Measurements from ENCODE around the gene BIRC2. TPM values are rescaled to one million over a fixed set of nuclear protein-coding genes. Genes with fewer than 3 reads are reported as not detected.
A peak's percentile ranks its signal among the peaks of the same experiment; 100 is the strongest.

BIRC2 gene
- total RNA-seq, 1 experiment from 2014 or later, result 32.0 TPM

DNA sequence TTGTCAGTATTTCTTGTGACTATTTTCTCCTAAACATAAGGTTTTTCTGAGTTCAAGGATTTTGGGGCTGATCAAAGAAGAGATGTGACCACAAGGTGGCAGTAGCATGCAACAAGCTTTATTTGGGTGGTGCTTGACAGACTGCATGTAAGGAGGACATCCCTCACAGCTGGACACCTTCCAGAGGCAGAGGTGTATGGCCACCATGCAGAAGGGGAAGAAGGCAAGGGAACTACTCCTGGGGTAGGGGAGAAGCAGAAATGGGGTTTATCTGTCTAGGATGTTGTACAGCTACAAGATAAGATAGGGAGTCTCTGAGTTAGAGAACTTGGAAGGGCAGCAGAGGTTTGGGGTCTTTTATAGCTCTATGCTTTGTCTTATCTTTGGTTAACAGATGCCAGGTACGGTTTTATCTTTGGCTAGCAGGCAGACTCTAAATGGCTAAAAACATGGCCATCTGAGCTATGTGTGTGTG is 5.1 kb upstream of the BIRC2 start:
- BruUV-seq (replicated peaks), result no TSS peak
- TF ChIP-seq EZH2 (IDR thresholded peaks at IDR 0.05; ENCODE audit: borderline replicate concordance, low read depth, low read length, poor library complexity, severe bottlenecking), result no peak
- TF ChIP-seq CTCF (conservative IDR thresholded peaks at IDR 0.05; ENCODE audit: low read depth, low read length), result peak; percentile 94
- intact Hi-C loops (cut with micrococcal nuclease; ENCODE audit: unreplicated experiment), result loop anchor here (1.0 to 5.0 kb wide), 3 partner anchors 153 to 325 kb away; no protein-coding TSS in a partner anchor
- no peaks in the 10 kb centered on the region for H3K36me3 ChIP-seq (ENCODE audit: insufficient read depth, low read length, poor library complexity, severe bottlenecking)
- H3K9me3 ChIP-seq (ENCODE audit: low read depth, low read length, poor library complexity, severe bottlenecking), result no peaks in the 10 kb centered on the region
- no peak overlapping the region for H3K4me3 ChIP-seq (ENCODE audit: low read depth, low read length, poor library complexity, severe bottlenecking)
- POLR2A ChIA-PET (ENCODE audit: low non-redundant PET), result interaction anchor here (0.6 kb wide), 1 partner anchor 281 kb away, joined by 7 read pairs; no protein-coding TSS in a partner anchor
- peak; percentile 91 for DNase-seq (ENCODE audit: low spot score)
- no peaks in the 10 kb centered on the region for H3K4me1 ChIP-seq (ENCODE audit: insufficient read depth, low read length, poor library complexity, severe bottlenecking)
- H3K27ac ChIP-seq (ENCODE audit: low read depth, low read length, poor library complexity, severe bottlenecking), result no peak overlapping the region
- no peaks in the 10 kb centered on the region for H3K27me3 ChIP-seq (replicated peaks; ENCODE audit: insufficient read depth, low read depth, low read length, poor library complexity)
- CTCF ChIA-PET, result interaction anchor here (0.6 to 1.7 kb wide), 8 partner anchors 10 to 325 kb away, joined by 3 to 17 read pairs (median 4); no protein-coding TSS in a partner anchor

DNA sequence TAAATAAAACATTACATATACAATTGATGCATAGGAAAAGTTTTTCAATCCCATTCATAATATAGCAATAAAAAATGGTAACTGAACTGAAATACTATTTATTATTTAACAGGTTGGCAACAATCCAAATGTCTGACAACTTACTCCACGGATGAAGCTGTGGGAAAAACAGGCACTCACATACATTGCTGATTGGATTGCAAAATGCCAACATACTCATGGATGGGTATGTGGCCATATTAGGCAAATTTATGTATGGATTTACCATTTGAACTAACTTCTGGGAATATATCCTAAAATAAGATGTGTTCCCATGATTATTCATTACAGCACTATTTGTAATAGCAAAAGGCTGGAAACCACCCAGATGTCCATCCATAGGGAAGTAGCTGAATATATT is 3.2 kb upstream of the BIRC2 start:
- Histone ChIP-seq H3K4me3 (ENCODE audit: low read depth, low read length, poor library complexity, severe bottlenecking) (no peak overlapping the region), H3K4me1 (ENCODE audit: insufficient read depth, low read length, poor library complexity, severe bottlenecking) (peaks cover 7% of the 10 kb centered on the region), H3K27me3 (replicated peaks; ENCODE audit: insufficient read depth, low read depth, low read length, poor library complexity) (no peaks in the 10 kb centered on the region), H3K36me3 (ENCODE audit: insufficient read depth, low read length, poor library complexity, severe bottlenecking) (no peaks in the 10 kb centered on the region), H3K27ac (ENCODE audit: low read depth, low read length, poor library complexity, severe bottlenecking) (no peak overlapping the region), H3K9me3 (ENCODE audit: low read depth, low read length, poor library complexity, severe bottlenecking) (no peaks in the 10 kb centered on the region)
- ChIA-PET CTCF (no interaction called here), POLR2A (ENCODE audit: low non-redundant PET) (no interaction called here)
- intact Hi-C loops (cut with micrococcal nuclease; ENCODE audit: unreplicated experiment), result loop anchor here (5.0 kb wide), 2 partner anchors 268 to 323 kb away; no protein-coding TSS in a partner anchor
- DNase-seq (ENCODE audit: low spot score), result peak; percentile 39
- no TSS peak for BruUV-seq (replicated peaks)
- TF ChIP-seq CTCF (conservative IDR thresholded peaks at IDR 0.05; ENCODE audit: low read depth, low read length), result no peak
- TF ChIP-seq EZH2 (IDR thresholded peaks at IDR 0.05; ENCODE audit: borderline replicate concordance, low read depth, low read length, poor library complexity, severe bottlenecking), result no peak

GRCh38 chr11:102345904-102346303 is 1.1 kb upstream of the BIRC2 start:
- H3K4me3 ChIP-seq (ENCODE audit: low read depth, low read length, poor library complexity, severe bottlenecking), result peak overlapping the region; percentile 59
- intact Hi-C loops (cut with micrococcal nuclease; ENCODE audit: unreplicated experiment), result loop anchor here (2.0 to 5.0 kb wide), 2 partner anchors 106 to 235 kb away; partner anchors contain the start of genes TMEM123 and YAP1
- peak overlapping the region; percentile 94 for H3K27ac ChIP-seq (ENCODE audit: low read depth, low read length, poor library complexity, severe bottlenecking)
- H3K4me1 ChIP-seq (ENCODE audit: insufficient read depth, low read length, poor library complexity, severe bottlenecking), result peaks cover 7% of the 10 kb centered on the region
- BruUV-seq (replicated peaks), result no TSS peak
- peak; percentile 78 for DNase-seq (ENCODE audit: low spot score)
- H3K27me3 ChIP-seq (replicated peaks; ENCODE audit: insufficient read depth, low read depth, low read length, poor library complexity), result no peaks in the 10 kb centered on the region
- no peaks in the 10 kb centered on the region for H3K9me3 ChIP-seq (ENCODE audit: low read depth, low read length, poor library complexity, severe bottlenecking)
- ChIA-PET POLR2A (ENCODE audit: low non-redundant PET) (no interaction called here), CTCF (no interaction called here)
- no peak for TF ChIP-seq EZH2 (IDR thresholded peaks at IDR 0.05; ENCODE audit: borderline replicate concordance, low read depth, low read length, poor library complexity, severe bottlenecking)
- TF ChIP-seq CTCF (conservative IDR thresholded peaks at IDR 0.05; ENCODE audit: low read depth, low read length), result no peak
- H3K36me3 ChIP-seq (ENCODE audit: insufficient read depth, low read length, poor library complexity, severe bottlenecking), result peaks cover 3% of the 10 kb centered on the region
